Panc1 (cell line): ENCODE measurements around the gene KCTD13. TPM values are rescaled to one million over a fixed set of nuclear protein-coding genes. Genes with fewer than 3 reads are reported as not detected.

Experiments used
- ATAC-seq: fragments of 200-7000 bp; cut with Tn5 transposase; 2 replicates; pipeline ENCODE4 v1.9.1; 2020; ENCODE audit warnings: mild to moderate bottlenecking, moderate library complexity
- BruUV-seq: library from RNA; stranded (reverse); fragments of 400-500 nt; replicated peaks from 2 replicates; lab custom pipeline; 2021; lab: Mats Ljungman, UMichigan
- CTCF ChIA-PET: fragments of 300-600 bp; sonication (Branson Sonifier 250); formaldehyde crosslinking; loops from one replicate; lab custom pipeline; 2022; ENCODE audit warnings: antibody characterized with exemption; lab: Charles Lee
- POLR2A ChIA-PET: fragments of 300-600 bp; sonication (Branson Sonifier 250); formaldehyde crosslinking; loops from one replicate; lab custom pipeline; 2022; ENCODE audit warnings: antibody characterized with exemption; lab: Charles Lee
- DNase-seq: peaks from one replicate; pipeline ENCODE4 v3.0.0-alpha.2; 2010; ENCODE audit warnings: low read depth, low spot score
- H3K27ac ChIP-seq: 2 replicates; pipeline ENCODE4 v1.5.1; 2011; ENCODE audit warnings: mild to moderate bottlenecking, low read length, inconsistent platforms
- H3K27me3 ChIP-seq: fragments of 200-500 bp; sonication (Bioruptor generic); 2 replicates; pipeline ENCODE4 v1.6.0; 2014; ENCODE audit warnings: low read length, inconsistent platforms; ENCODE audit not compliant: control insufficient read depth, insufficient read depth
- H3K36me3 ChIP-seq: fragments of 200-500 bp; sonication (Bioruptor generic); 2 replicates; pipeline ENCODE4 v1.5.1; 2014; ENCODE audit warnings: inconsistent platforms, mild to moderate bottlenecking, low read length, moderate library complexity; ENCODE audit not compliant: control insufficient read depth, insufficient read depth
- H3K4me1 ChIP-seq: 2 replicates; pipeline ENCODE4 v1.5.1; 2011; ENCODE audit warnings: inconsistent platforms, mild to moderate bottlenecking, low read length, moderate library complexity; ENCODE audit not compliant: control insufficient read depth, insufficient read depth
- H3K4me3 ChIP-seq, 2 experiments: 2 replicates each; pipeline ENCODE4 v1.5.1; 2011 to 2012; ENCODE audit warnings: low read depth in 2 of 2, low read length in 2 of 2, mild to moderate bottlenecking in 2 of 2, inconsistent platforms in 1 of 2, moderate library complexity in 1 of 2
- H3K9me3 ChIP-seq: fragments of 200-500 bp; sonication (Bioruptor generic); 2 replicates; pipeline ENCODE4 v1.5.1; 2014; ENCODE audit warnings: low read depth, mild to moderate bottlenecking, inconsistent platforms, low read length, moderate library complexity; ENCODE audit not compliant: control insufficient read depth, insufficient read depth
- CTCF ChIP-seq: fragments of 450-650 bp; IDR thresholded peaks from 2 replicates; pipeline ENCODE4 v1.5.1; 2017; ENCODE audit warnings: mild to moderate bottlenecking
- POLR2AphosphoS5 ChIP-seq: IDR thresholded peaks from 2 replicates; pipeline ENCODE4 v1.6.1; 2012; ENCODE audit warnings: mild to moderate bottlenecking, low read depth, low read length, moderate library complexity
- REST ChIP-seq, 2 experiments: IDR thresholded peaks; 2 replicates each; pipeline ENCODE4 v1.6.1; 2011 to 2012; ENCODE audit warnings: low read depth in 2 of 2, control low read depth in 1 of 2, low read length in 1 of 2, mild to moderate bottlenecking in 1 of 2, moderate library complexity in 1 of 2; ENCODE audit not compliant: insufficient read depth in 1 of 2
- SIN3A ChIP-seq: IDR thresholded peaks from 2 replicates; pipeline ENCODE4 v1.6.1; 2012; ENCODE audit warnings: low read depth, mild to moderate bottlenecking, low read length, moderate library complexity, borderline replicate concordance; ENCODE audit not compliant: insufficient read depth
- TCF7L2 ChIP-seq: IDR thresholded peaks from 2 replicates; pipeline ENCODE4 v1.6.1; 2011; ENCODE audit warnings: mild to moderate bottlenecking, low read depth, low read length, inconsistent platforms
- in situ Hi-C: cut with HindIII; loops from 2 replicates; pipeline ENCODE4 v1.10.0; 2016; ENCODE audit warnings: low sequenced_read_pairs, low pct_unique_long_range_greater_than_20kb
- intact Hi-C: fragments of 100-400 bp; cut with micrococcal nuclease; formaldehyde crosslinking; loops from one replicate; pipeline ENCODE4 v1.10.0; 2022; ENCODE audit not compliant: unreplicated experiment
- total RNA-seq: library from RNA; stranded (reverse); gene quantifications from one replicate; pipeline ENCODE4 v1.2.1, GENCODE V29; 2021; ENCODE audit not compliant: unreplicated experiment

KCTD13 gene
- total RNA-seq, 1 experiment from 2014 or later = 45.7 TPM

- intact Hi-C loops = no loop called here
- Histone ChIP-seq H3K27ac (peak within 1 kb of the TSS; percentile 98), H3K4me3 (peak within 1 kb of the TSS; percentile 75 to 81), H3K4me1 (no peaks in the 10 kb centered on the region), H3K9me3 (no peaks in the 10 kb centered on the region), H3K36me3 (no peaks in the 10 kb centered on the region), H3K27me3 (no peaks in the 10 kb centered on the region)
- BruUV-seq = TSS peak; percentile 93
- ATAC-seq = peak; percentile 99
- peak; percentile 87 for TF ChIP-seq CTCF
- peak in 1 of 2 experiments; percentile 63; a peak in 1 of 4 replicates for TF ChIP-seq REST (IDR thresholded peaks at IDR 0.05; ENCODE audit: insufficient read depth in 1 of 2, low read depth in 2 of 2, low read length in 1 of 2)
- TF ChIP-seq SIN3A = peak; percentile 26; the same call in 1 of the 2 replicates
- TF ChIP-seq POLR2AphosphoS5 = peak; percentile 64
- peak; percentile 93 for TF ChIP-seq TCF7L2
- DNase-seq = peak; percentile 92
- ChIA-PET POLR2A (no interaction called here), CTCF (interaction anchor here (0.7 to 1.0 kb wide), 2 partner anchors 15 to 169 kb away, joined by 3 to 7 read pairs; no protein-coding TSS in a partner anchor)
- in situ Hi-C loops = no loop called here
Observed at GRCh38 chr16:29862884-29863668, 63.0 kb downstream of the KCTD13 start, which contains the start of gene CDIPT. CDIPT (minus strand) TSS chr16:29863226; CDS start chr16:29862857, 369 bp downstream.

- no TSS peak for BruUV-seq
- no peaks in the 10 kb centered on the region for H3K9me3 ChIP-seq
- intact Hi-C loops = no loop called here
- ATAC-seq (peak; percentile 35), DNase-seq (no peak)
- TF ChIP-seq SIN3A = no peak
- no peak for TF ChIP-seq POLR2AphosphoS5
- TF ChIP-seq REST (IDR thresholded peaks at IDR 0.05; ENCODE audit: insufficient read depth in 1 of 2, low read depth in 2 of 2, low read length in 1 of 2) = no peak
- no peak for TF ChIP-seq TCF7L2
- no peak for TF ChIP-seq CTCF
- peak overlapping the region; percentile 75 to 81 for H3K4me3 ChIP-seq
- H3K27ac ChIP-seq = peak overlapping the region; percentile 51
- H3K4me1 ChIP-seq = no peaks in the 10 kb centered on the region
- in situ Hi-C loops = no loop called here
- H3K36me3 ChIP-seq = no peaks in the 10 kb centered on the region
- ChIA-PET POLR2A (no interaction called here), CTCF (interaction anchor here (0.7 kb wide), 1 partner anchor 170 kb away, joined by 7 read pairs; no protein-coding TSS in a partner anchor)
- no peaks in the 10 kb centered on the region for H3K27me3 ChIP-seq
Observed at GRCh38 chr16:29862383-29862883, 63.6 kb downstream of the KCTD13 start.
